Measurements from ENCODE around the gene CPXM1. TPM values are rescaled to one million over a fixed set of nuclear protein-coding genes. Genes with fewer than 3 reads are reported as not detected.

Gene CPXM1
- total RNA-seq, 1 donor from 2014 or later = 218 TPM

GRCh38 chr20:2829376-2829775 lies 28.9 kb upstream of the CPXM1 start:
- Mint-ChIP-seq H3K27me3 (ENCODE audit: low read depth) (peaks cover 41% of the 10 kb centered on the region), H3K9me3 (no peaks in the 10 kb centered on the region)

GRCh38 chr20:2826655-2827054 lies 26.2 kb upstream of the CPXM1 start:
- Mint-ChIP-seq H3K4me3 (no peak overlapping the region), H3K9me3 (no peaks in the 10 kb centered on the region), H3K27ac (ENCODE audit: unreplicated experiment) (no peak overlapping the region), H3K36me3 (ENCODE audit: low read depth) (no peaks in the 10 kb centered on the region), H3K4me1 (peaks cover under 1% of the 10 kb centered on the region), H3K27me3 (ENCODE audit: low read depth) (peaks cover 47% of the 10 kb centered on the region)
- TF ChIP-seq, protein P1, sequence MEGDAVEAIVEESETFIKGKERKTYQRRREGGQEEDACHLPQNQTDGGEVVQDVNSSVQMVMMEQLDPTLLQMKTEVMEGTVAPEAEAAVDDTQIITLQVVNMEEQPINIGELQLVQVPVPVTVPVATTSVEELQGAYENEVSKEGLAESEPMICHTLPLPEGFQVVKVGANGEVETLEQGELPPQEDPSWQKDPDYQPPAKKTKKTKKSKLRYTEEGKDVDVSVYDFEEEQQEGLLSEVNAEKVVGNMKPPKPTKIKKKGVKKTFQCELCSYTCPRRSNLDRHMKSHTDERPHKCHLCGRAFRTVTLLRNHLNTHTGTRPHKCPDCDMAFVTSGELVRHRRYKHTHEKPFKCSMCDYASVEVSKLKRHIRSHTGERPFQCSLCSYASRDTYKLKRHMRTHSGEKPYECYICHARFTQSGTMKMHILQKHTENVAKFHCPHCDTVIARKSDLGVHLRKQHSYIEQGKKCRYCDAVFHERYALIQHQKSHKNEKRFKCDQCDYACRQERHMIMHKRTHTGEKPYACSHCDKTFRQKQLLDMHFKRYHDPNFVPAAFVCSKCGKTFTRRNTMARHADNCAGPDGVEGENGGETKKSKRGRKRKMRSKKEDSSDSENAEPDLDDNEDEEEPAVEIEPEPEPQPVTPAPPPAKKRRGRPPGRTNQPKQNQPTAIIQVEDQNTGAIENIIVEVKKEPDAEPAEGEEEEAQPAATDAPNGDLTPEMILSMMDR (conservative IDR thresholded peaks at IDR 0.05) = no peak
- DNase-seq (ENCODE audit: low read depth, low spot score) = no peak

More at GRCh38 chr20:2829376-2829775, 28.9 kb upstream of the CPXM1 start:
- TF ChIP-seq, protein P1 (conservative IDR thresholded peaks at IDR 0.05) = no peak
- peaks cover 4% of the 10 kb centered on the region for H3K4me1 Mint-ChIP-seq
- DNase-seq (ENCODE audit: low read depth, low spot score) = no peak
- H3K27ac Mint-ChIP-seq (ENCODE audit: unreplicated experiment) = no peak overlapping the region
- H3K4me3 Mint-ChIP-seq = no peak overlapping the region
- no peaks in the 10 kb centered on the region for H3K36me3 Mint-ChIP-seq (ENCODE audit: low read depth)

DNA sequence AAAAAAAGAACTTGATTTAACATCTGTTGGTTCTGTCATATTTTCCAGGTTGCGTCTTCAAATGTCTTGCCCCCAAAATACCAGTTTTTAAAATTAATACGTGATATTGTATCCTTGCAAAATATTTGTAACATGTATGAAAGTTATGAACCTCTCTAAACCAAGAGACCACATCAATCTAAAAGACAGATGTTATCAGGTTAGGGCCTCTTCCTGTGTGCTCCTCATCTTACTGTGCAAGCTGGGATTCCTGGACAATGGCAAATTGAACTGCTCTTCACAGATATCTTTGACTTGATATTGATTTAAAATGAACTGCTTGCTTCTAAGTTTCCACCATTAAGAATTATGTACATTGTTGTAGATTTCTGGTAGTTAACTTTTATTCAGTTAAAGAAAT lies 25.3 kb upstream of the CPXM1 start:
- TF ChIP-seq, protein P1 (conservative IDR thresholded peaks at IDR 0.05) = no peak
- Mint-ChIP-seq H3K36me3 (ENCODE audit: low read depth) (no peaks in the 10 kb centered on the region), H3K4me1 (no peaks in the 10 kb centered on the region), H3K4me3 (no peak overlapping the region), H3K27me3 (ENCODE audit: low read depth) (peaks cover 50% of the 10 kb centered on the region), H3K27ac (ENCODE audit: unreplicated experiment) (no peak overlapping the region), H3K9me3 (no peaks in the 10 kb centered on the region)
- DNase-seq (ENCODE audit: low read depth, low spot score) = no peak

GRCh38 chr20:2822073-2822472 lies 21.6 kb upstream of the CPXM1 start:
- H3K27me3 Mint-ChIP-seq (ENCODE audit: low read depth) = peaks cover 38% of the 10 kb centered on the region
- DNase-seq (ENCODE audit: low read depth, low spot score) = no peak
- TF ChIP-seq, protein P1 (conservative IDR thresholded peaks at IDR 0.05) = no peak
- H3K4me3 Mint-ChIP-seq = no peak overlapping the region
- H3K9me3 Mint-ChIP-seq = no peaks in the 10 kb centered on the region
- no peak overlapping the region for H3K27ac Mint-ChIP-seq (ENCODE audit: unreplicated experiment)
- no peaks in the 10 kb centered on the region for H3K36me3 Mint-ChIP-seq (ENCODE audit: low read depth)
- H3K4me1 Mint-ChIP-seq = peaks cover 4% of the 10 kb centered on the region

DNA sequence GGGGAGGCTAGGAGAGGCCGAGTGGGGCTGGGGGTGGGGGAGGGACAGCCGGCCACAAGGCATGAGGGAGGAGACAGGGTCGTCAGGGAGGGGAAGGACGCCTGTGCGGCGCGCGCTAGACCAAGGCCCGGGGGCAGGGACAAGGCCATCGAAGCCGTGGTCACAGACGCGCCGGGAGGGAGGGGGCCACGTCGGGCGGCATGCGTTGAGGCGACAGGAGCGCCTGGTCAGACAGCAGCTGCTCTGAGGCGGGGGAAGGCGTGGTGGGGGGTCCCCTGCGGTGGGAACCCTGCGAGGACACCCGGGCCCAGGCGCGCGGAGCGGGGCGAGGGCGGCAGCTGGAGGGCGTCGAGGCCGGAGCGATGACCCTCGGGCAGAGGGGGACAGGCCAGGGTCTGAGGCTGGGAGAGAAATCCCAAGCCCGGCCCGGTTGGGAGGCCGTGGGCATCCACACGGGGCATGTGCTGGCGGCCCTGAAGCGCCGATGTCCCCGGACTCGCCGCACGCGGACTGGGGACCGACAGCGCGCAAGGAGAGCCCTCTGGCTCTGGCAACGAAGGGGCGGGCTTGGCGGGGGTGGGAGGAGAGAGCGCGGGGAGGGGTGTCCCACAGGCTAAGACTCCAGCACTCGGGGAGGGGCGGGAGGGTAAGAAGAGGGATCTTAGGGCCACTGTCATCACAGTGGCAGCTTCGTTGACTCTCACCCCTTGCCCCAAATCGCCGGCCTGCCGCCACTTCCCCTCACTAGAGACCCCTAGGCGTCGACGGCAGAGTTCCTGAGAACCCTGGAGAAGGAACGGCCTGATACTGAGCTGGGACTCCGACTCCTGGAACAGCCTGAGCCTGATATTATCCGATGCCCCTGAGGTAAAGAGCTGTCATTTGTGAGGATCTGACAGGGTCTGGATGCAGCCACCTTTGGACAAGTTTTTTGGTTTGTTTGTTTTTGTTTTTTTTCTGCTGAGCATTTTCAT lies 20.8 kb upstream of the CPXM1 start:
- DNase-seq (ENCODE audit: low read depth, low spot score) = no peak
- TF ChIP-seq, protein P1 (conservative IDR thresholded peaks at IDR 0.05) = no peak
- peaks cover 29% of the 10 kb centered on the region for H3K27me3 Mint-ChIP-seq (ENCODE audit: low read depth)
- H3K36me3 Mint-ChIP-seq (ENCODE audit: low read depth) = no peaks in the 10 kb centered on the region
- H3K4me1 Mint-ChIP-seq = peaks cover 4% of the 10 kb centered on the region
- no peak overlapping the region for H3K4me3 Mint-ChIP-seq
- H3K27ac Mint-ChIP-seq (ENCODE audit: unreplicated experiment) = no peak overlapping the region
- no peaks in the 10 kb centered on the region for H3K9me3 Mint-ChIP-seq

Measured in neural crest cell (in vitro differentiated cells).